GM10266 (cell line): ENCODE measurements around the gene ABCD3.

Experiments
- DNase-seq: peaks from one replicate; pipeline ENCODE4 v3.0.0; 2012; ENCODE audit errors: extremely low spot score
- CTCF ChIP-seq: IDR thresholded peaks from 2 replicates; pipeline ENCODE4 v1.5.1; 2012; ENCODE audit warnings: mild to moderate bottlenecking, low read depth; ENCODE audit not compliant: control insufficient read depth, insufficient read depth; ENCODE audit errors: missing control alignments

ABCD3 gene

GRCh38 chr1:94550396-94550795, 132.2 kb downstream of the ABCD3 start:
- DNase-seq, result no peak
- no peak for TF ChIP-seq CTCF

- DNase-seq, result no peak
- no peak for TF ChIP-seq CTCF
Measured at GRCh38 chr1:94550800-94551241, 132.6 kb downstream of the ABCD3 start.

GRCh38 chr1:94551449-94551848, 133.3 kb downstream of the ABCD3 start:
- no peak for DNase-seq

GRCh38 chr1:94552071-94552586, 133.9 kb downstream of the ABCD3 start:
- no peak for DNase-seq
- TF ChIP-seq CTCF, result no peak

More at GRCh38 chr1:94551449-94551848, 133.3 kb downstream of the ABCD3 start:
- TF ChIP-seq CTCF, result no peak

- no peak for TF ChIP-seq CTCF
- no peak for DNase-seq
Measured at GRCh38 chr1:94553323-94553730, 135.1 kb downstream of the ABCD3 start.

GRCh38 chr1:94553931-94554330, 135.7 kb downstream of the ABCD3 start:
- DNase-seq, result no peak
- TF ChIP-seq CTCF, result no peak

- TF ChIP-seq CTCF, result no peak
- DNase-seq, result no peak
Measured at GRCh38 chr1:94554580-94554979, 136.4 kb downstream of the ABCD3 start.
